KMS-11 (cell line): Measurements from ENCODE around the gene RAVER2.

Experiments used
- H2AFZ ChIP-seq: fragments of 200-600 bp; sonication (generic); 2 replicates; pipeline ENCODE4 v1.6.1; 2016; ENCODE audit warnings: antibody characterized with exemption, mixed run types, low read depth
- H3K27ac ChIP-seq: fragments of 200-600 bp; sonication (generic); 2 replicates; pipeline ENCODE4 v1.6.1; 2016; ENCODE audit warnings: mild to moderate bottlenecking, mixed run types
- H3K27me3 ChIP-seq: fragments of 200-600 bp; sonication (generic); 2 replicates; pipeline ENCODE4 v1.6.1; 2017; ENCODE audit warnings: mild to moderate bottlenecking, low read depth, mixed run types, moderate library complexity; ENCODE audit not compliant: insufficient read depth
- H3K36me3 ChIP-seq: fragments of 200-600 bp; sonication (generic); 2 replicates; pipeline ENCODE4 v1.6.1; 2017; ENCODE audit warnings: mild to moderate bottlenecking, mixed run types; ENCODE audit not compliant: insufficient read depth
- H3K4me1 ChIP-seq: fragments of 200-600 bp; sonication (generic); 2 replicates; pipeline ENCODE4 v1.6.1; 2016; ENCODE audit warnings: mild to moderate bottlenecking, low read depth, mixed run types; ENCODE audit not compliant: poor library complexity, severe bottlenecking
- H3K4me2 ChIP-seq: fragments of 200-600 bp; sonication (generic); 2 replicates; pipeline ENCODE4 v1.7.0; 2016; ENCODE audit warnings: mild to moderate bottlenecking, mixed run types
- H3K4me3 ChIP-seq: fragments of 200-600 bp; sonication (generic); IDR thresholded peaks from 2 replicates; pipeline ENCODE4 v1.6.1; 2017; ENCODE audit warnings: low read depth, low read length, mixed read lengths; ENCODE audit not compliant: insufficient read depth
- H3K79me2 ChIP-seq: fragments of 200-600 bp; sonication (generic); 2 replicates; pipeline ENCODE4 v1.6.1; 2016; ENCODE audit warnings: low read depth, mixed run types; ENCODE audit not compliant: insufficient read depth
- H3K9ac ChIP-seq: fragments of 200-600 bp; sonication (generic); 2 replicates; pipeline ENCODE4 v1.6.1; 2016; ENCODE audit warnings: mild to moderate bottlenecking, mixed run types
- H4K20me1 ChIP-seq: fragments of 200-600 bp; sonication (generic); 2 replicates; pipeline ENCODE4 v1.6.1; 2016; ENCODE audit warnings: mild to moderate bottlenecking, mixed run types; ENCODE audit not compliant: insufficient read depth
- CTCF ChIP-seq: fragments of 200-600 bp; sonication (generic); conservative IDR thresholded peaks from 2 replicates; pipeline ENCODE4 v1.6.1; 2017; ENCODE audit warnings: low read depth, mild to moderate bottlenecking, antibody characterized with exemption, low read length, moderate library complexity, mixed read lengths

Gene RAVER2

GRCh38 chr1:64756770-64757169, 11.9 kb downstream of the RAVER2 start:
- Histone ChIP-seq H2AFZ (no peak overlapping the region), H3K27me3 (no peaks in the 10 kb centered on the region), H3K4me2 (no peak overlapping the region), H3K4me3 (no peak overlapping the region), H3K36me3 (no peaks in the 10 kb centered on the region), H3K79me2 (peaks cover 47% of the 10 kb centered on the region), H3K9ac (no peak overlapping the region), H3K27ac (no peak overlapping the region), H3K4me1 (no peaks in the 10 kb centered on the region), H4K20me1 (no peaks in the 10 kb centered on the region)
- no peak for TF ChIP-seq CTCF

- no peak for TF ChIP-seq CTCF
- no peak overlapping the region for H2AFZ ChIP-seq
- no peak overlapping the region for H3K27ac ChIP-seq
- H3K4me2 ChIP-seq: no peak overlapping the region
- no peak overlapping the region for H3K4me3 ChIP-seq
- H4K20me1 ChIP-seq: no peaks in the 10 kb centered on the region
- H3K36me3 ChIP-seq: no peaks in the 10 kb centered on the region
- no peaks in the 10 kb centered on the region for H3K27me3 ChIP-seq
- H3K9ac ChIP-seq: no peak overlapping the region
- no peaks in the 10 kb centered on the region for H3K4me1 ChIP-seq
- H3K79me2 ChIP-seq: peaks cover 43% of the 10 kb centered on the region
Measured at GRCh38 chr1:64757213-64757612, 12.3 kb downstream of the RAVER2 start.

GRCh38 chr1:64758233-64758632, 13.4 kb downstream of the RAVER2 start:
- Histone ChIP-seq H3K79me2 (peaks cover 33% of the 10 kb centered on the region), H3K27me3 (no peaks in the 10 kb centered on the region), H3K4me1 (no peaks in the 10 kb centered on the region), H4K20me1 (no peaks in the 10 kb centered on the region), H3K4me2 (no peak overlapping the region), H3K4me3 (no peak overlapping the region), H3K27ac (no peak overlapping the region), H2AFZ (no peak overlapping the region), H3K36me3 (no peaks in the 10 kb centered on the region), H3K9ac (no peak overlapping the region)
- TF ChIP-seq CTCF: no peak

GRCh38 chr1:64759968-64760367, 15.1 kb downstream of the RAVER2 start:
- Histone ChIP-seq H3K4me2 (no peak overlapping the region), H3K4me3 (no peak overlapping the region), H2AFZ (no peak overlapping the region), H3K79me2 (peaks cover 24% of the 10 kb centered on the region), H3K9ac (no peak overlapping the region), H3K36me3 (no peaks in the 10 kb centered on the region), H3K27me3 (no peaks in the 10 kb centered on the region), H3K4me1 (no peaks in the 10 kb centered on the region), H4K20me1 (no peaks in the 10 kb centered on the region), H3K27ac (no peak overlapping the region)
- no peak for TF ChIP-seq CTCF
